HEK293 (cell line): ENCODE results near the gene COX10.

Source experiments
- CTCF ChIP-seq: fragments of 450-650 bp; formaldehyde crosslinking; IDR thresholded peaks from 2 replicates; pipeline ENCODE4 v1.5.1; 2016; ENCODE audit warnings: missing biosample characterization, missing genetic modification characterization
- MYNN ChIP-seq: fragments of 450-650 bp; formaldehyde crosslinking; IDR thresholded peaks from 2 replicates; pipeline ENCODE4 v1.5.1; 2016; ENCODE audit warnings: missing biosample characterization, missing genetic modification characterization, borderline replicate concordance
- ZBTB21 ChIP-seq: fragments of 450-650 bp; formaldehyde crosslinking; IDR thresholded peaks from 2 replicates; pipeline ENCODE4 v1.5.1; 2017; ENCODE audit warnings: missing biosample characterization, missing genetic modification characterization
- ZNF335 ChIP-seq: fragments of 450-650 bp; formaldehyde crosslinking; conservative IDR thresholded peaks from 2 replicates; pipeline ENCODE4 v1.5.1; 2016; ENCODE audit warnings: missing biosample characterization, missing genetic modification characterization
- ZNF510 ChIP-seq: fragments of 450-650 bp; formaldehyde crosslinking; IDR thresholded peaks from 2 replicates; pipeline ENCODE4 v1.5.1; 2018; ENCODE audit warnings: mild to moderate bottlenecking, missing genetic modification characterization, missing biosample characterization; ENCODE audit not compliant: insufficient replicate concordance
- ZNF664 ChIP-seq: fragments of 450-650 bp; formaldehyde crosslinking; IDR thresholded peaks from 2 replicates; pipeline ENCODE4 v1.5.1; 2016; ENCODE audit warnings: missing biosample characterization, missing genetic modification characterization
- TF ChIP-seq, protein P1 (sequence below): IDR thresholded peaks from 2 replicates; pipeline ENCODE4 v1.6.1; 2011; ENCODE audit warnings: mild to moderate bottlenecking, low read depth, low read length, borderline replicate concordance

GRCh38 chr17:14113137-14113536 lies 43.8 kb downstream of the COX10 start:
- no peak for TF ChIP-seq ZNF664
- TF ChIP-seq ZNF335, result no peak
- no peak for TF ChIP-seq CTCF (tag by site-specific recombination)
- TF ChIP-seq ZNF510, result no peak
- TF ChIP-seq ZBTB21, result no peak
- TF ChIP-seq, protein P1, sequence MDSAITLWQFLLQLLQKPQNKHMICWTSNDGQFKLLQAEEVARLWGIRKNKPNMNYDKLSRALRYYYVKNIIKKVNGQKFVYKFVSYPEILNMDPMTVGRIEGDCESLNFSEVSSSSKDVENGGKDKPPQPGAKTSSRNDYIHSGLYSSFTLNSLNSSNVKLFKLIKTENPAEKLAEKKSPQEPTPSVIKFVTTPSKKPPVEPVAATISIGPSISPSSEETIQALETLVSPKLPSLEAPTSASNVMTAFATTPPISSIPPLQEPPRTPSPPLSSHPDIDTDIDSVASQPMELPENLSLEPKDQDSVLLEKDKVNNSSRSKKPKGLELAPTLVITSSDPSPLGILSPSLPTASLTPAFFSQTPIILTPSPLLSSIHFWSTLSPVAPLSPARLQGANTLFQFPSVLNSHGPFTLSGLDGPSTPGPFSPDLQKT, result no peak
- TF ChIP-seq MYNN, result no peak
